ENCODE results near the gene RPL23. TPM values are rescaled to one million over a fixed set of nuclear protein-coding genes. Genes with fewer than 3 reads are reported as not detected.

RPL23 gene
- total RNA-seq, 2 donors from 2014 or later, result 1,194 to 1,262 TPM

GRCh38 chr17:38824899-38825761 lies 28.4 kb downstream of the RPL23 start, which contains the start of gene CWC25:
Gene CWC25, minus strand, starts transcription at chr17:38825321. Its CDS starts 138 bp downstream, at chr17:38825183.
- peaks cover 13% of the 10 kb centered on the region for H3K36me3 Mint-ChIP-seq (ENCODE audit: low read depth)
- Histone ChIP-seq H3K9me3 (ENCODE audit: control insufficient read depth, low read length) (no peaks in the 10 kb centered on the region), H3K4me3 (ENCODE audit: low read length) (peak within 1 kb of the TSS; percentile 99), H3K27ac (ENCODE audit: low read depth, low read length) (peak within 1 kb of the TSS; percentile 99), H3K27me3 (ENCODE audit: control insufficient read depth, insufficient read depth, low read length, poor library complexity, severe bottlenecking) (no peaks in the 10 kb centered on the region), H3K9ac (ENCODE audit: extremely low read depth, low read length, poor library complexity, severe bottlenecking) (peak within 1 kb of the TSS; percentile 100), H3K36me3 (ENCODE audit: control insufficient read depth, insufficient read depth, low read length) (peaks cover 13% of the 10 kb centered on the region), H3K4me1 (ENCODE audit: control insufficient read depth, insufficient read depth, low read length) (peaks cover 8% of the 10 kb centered on the region)
- peak within 1 kb of the TSS; percentile 90 for H3K4me3 Mint-ChIP-seq
- TF ChIP-seq CTCF (conservative IDR thresholded peaks at IDR 0.05), result no peak
- DNase-seq, result peak; percentile 100
- no peaks in the 10 kb centered on the region for H3K9me3 Mint-ChIP-seq
- WGBS, 2 experiments (ENCODE audit: insufficient coverage in 1 of 2, insufficient read length in 1 of 2), result 3 to 4% methylated on average over 45 to 55 of the region's 55 CpGs
- H3K4me1 Mint-ChIP-seq, result peaks cover 6% of the 10 kb centered on the region
- H3K27me3 Mint-ChIP-seq (ENCODE audit: insufficient read depth), result peaks cover 3% of the 10 kb centered on the region
- H3K27ac Mint-ChIP-seq, result peak within 1 kb of the TSS; percentile 100

GRCh38 chr17:38815576-38816193 lies 37.8 kb downstream of the RPL23 start:
- no peak overlapping the region for H3K9ac ChIP-seq (ENCODE audit: extremely low read depth, low read length, poor library complexity, severe bottlenecking)
- H3K4me3 ChIP-seq (ENCODE audit: low read length), result no peak overlapping the region
- no peaks in the 10 kb centered on the region for H3K9me3 Mint-ChIP-seq
- H3K36me3 Mint-ChIP-seq (ENCODE audit: low read depth), result peaks cover 43% of the 10 kb centered on the region
- H3K27me3 Mint-ChIP-seq (ENCODE audit: insufficient read depth), result no peaks in the 10 kb centered on the region
- no peaks in the 10 kb centered on the region for H3K9me3 ChIP-seq (ENCODE audit: control insufficient read depth, low read length)
- peak; percentile 59 for TF ChIP-seq CTCF (conservative IDR thresholded peaks at IDR 0.05)
- DNase-seq, result no peak
- H3K4me1 ChIP-seq (ENCODE audit: control insufficient read depth, insufficient read depth, low read length), result no peaks in the 10 kb centered on the region
- H3K4me1 Mint-ChIP-seq, result no peaks in the 10 kb centered on the region
- peak overlapping the region; percentile 59 for H3K27ac Mint-ChIP-seq
- H3K27me3 ChIP-seq (ENCODE audit: control insufficient read depth, insufficient read depth, low read length, poor library complexity, severe bottlenecking), result no peaks in the 10 kb centered on the region
- peaks cover 67% of the 10 kb centered on the region for H3K36me3 ChIP-seq (ENCODE audit: control insufficient read depth, insufficient read depth, low read length)
- 91 to 93% methylated on average over 6 to 8 of the region's 8 CpGs for WGBS, 2 experiments (ENCODE audit: insufficient coverage in 1 of 2, insufficient read length in 1 of 2)
- H3K4me3 Mint-ChIP-seq, result no peak overlapping the region
- no peak overlapping the region for H3K27ac ChIP-seq (ENCODE audit: low read depth, low read length)

- Histone ChIP-seq H3K9ac (ENCODE audit: extremely low read depth, low read length, poor library complexity, severe bottlenecking) (no peak overlapping the region), H3K36me3 (ENCODE audit: control insufficient read depth, insufficient read depth, low read length) (peaks cover 68% of the 10 kb centered on the region), H3K9me3 (ENCODE audit: control insufficient read depth, low read length) (no peaks in the 10 kb centered on the region), H3K4me1 (ENCODE audit: control insufficient read depth, insufficient read depth, low read length) (no peaks in the 10 kb centered on the region), H3K4me3 (ENCODE audit: low read length) (no peak overlapping the region), H3K27me3 (ENCODE audit: control insufficient read depth, insufficient read depth, low read length, poor library complexity, severe bottlenecking) (no peaks in the 10 kb centered on the region), H3K27ac (ENCODE audit: low read depth, low read length) (no peak overlapping the region)
- 94 to 96% methylated on average over 7 of the region's 7 CpGs for WGBS, 2 experiments (ENCODE audit: insufficient coverage in 1 of 2, insufficient read length in 1 of 2)
- no peak for TF ChIP-seq CTCF (conservative IDR thresholded peaks at IDR 0.05)
- Mint-ChIP-seq H3K27me3 (ENCODE audit: insufficient read depth) (no peaks in the 10 kb centered on the region), H3K9me3 (no peaks in the 10 kb centered on the region), H3K36me3 (ENCODE audit: low read depth) (peaks cover 54% of the 10 kb centered on the region), H3K27ac (no peak overlapping the region), H3K4me1 (no peaks in the 10 kb centered on the region), H3K4me3 (no peak overlapping the region)
- DNase-seq, result no peak
Observed at GRCh38 chr17:38809828-38810227, 43.7 kb downstream of the RPL23 start.

Data from endodermal cell (in vitro differentiated cells).